ENCODE data around the gene TSEN54.

The TSEN54 gene

GRCh38 chr17:75550139-75550465, 33.8 kb downstream of the TSEN54 start:
- no peak overlapping the region for H3K4me3 Mint-ChIP-seq
- no peak overlapping the region for H3K27ac Mint-ChIP-seq
- no peak for ATAC-seq
- no peaks in the 10 kb centered on the region for H3K36me3 Mint-ChIP-seq
- H3K27me3 Mint-ChIP-seq: no peaks in the 10 kb centered on the region
- no peaks in the 10 kb centered on the region for H3K9me3 Mint-ChIP-seq
- no peaks in the 10 kb centered on the region for H3K4me1 Mint-ChIP-seq

GRCh38 chr17:75551266-75551665, 34.9 kb downstream of the TSEN54 start:
- Mint-ChIP-seq H3K36me3 (no peaks in the 10 kb centered on the region), H3K4me3 (no peak overlapping the region), H3K9me3 (no peaks in the 10 kb centered on the region), H3K27ac (no peak overlapping the region), H3K27me3 (no peaks in the 10 kb centered on the region), H3K4me1 (no peaks in the 10 kb centered on the region)
- ATAC-seq: no peak

- Mint-ChIP-seq H3K4me1 (no peaks in the 10 kb centered on the region), H3K9me3 (no peaks in the 10 kb centered on the region), H3K36me3 (no peaks in the 10 kb centered on the region), H3K27me3 (no peaks in the 10 kb centered on the region), H3K4me3 (no peak overlapping the region), H3K27ac (no peak overlapping the region)
- ATAC-seq: no peak
Observed at GRCh38 chr17:75552425-75553294, 36.3 kb downstream of the TSEN54 start.

- H3K4me1 Mint-ChIP-seq: no peaks in the 10 kb centered on the region
- H3K36me3 Mint-ChIP-seq: no peaks in the 10 kb centered on the region
- H3K4me3 Mint-ChIP-seq: no peak overlapping the region
- no peak overlapping the region for H3K27ac Mint-ChIP-seq
- no peak for ATAC-seq
- no peaks in the 10 kb centered on the region for H3K27me3 Mint-ChIP-seq
- no peaks in the 10 kb centered on the region for H3K9me3 Mint-ChIP-seq
Observed at GRCh38 chr17:75553295-75554110, 37.2 kb downstream of the TSEN54 start.

GRCh38 chr17:75555679-75556153, 39.4 kb downstream of the TSEN54 start:
- no peak overlapping the region for H3K27ac Mint-ChIP-seq
- peaks cover 6% of the 10 kb centered on the region for H3K36me3 Mint-ChIP-seq
- H3K4me1 Mint-ChIP-seq: no peaks in the 10 kb centered on the region
- no peaks in the 10 kb centered on the region for H3K27me3 Mint-ChIP-seq
- H3K9me3 Mint-ChIP-seq: no peaks in the 10 kb centered on the region
- H3K4me3 Mint-ChIP-seq: no peak overlapping the region
- ATAC-seq: no peak

- H3K27ac Mint-ChIP-seq: no peak overlapping the region
- no peaks in the 10 kb centered on the region for H3K4me1 Mint-ChIP-seq
- ATAC-seq: no peak
- no peaks in the 10 kb centered on the region for H3K9me3 Mint-ChIP-seq
- no peak overlapping the region for H3K4me3 Mint-ChIP-seq
- H3K27me3 Mint-ChIP-seq: no peaks in the 10 kb centered on the region
- peaks cover 6% of the 10 kb centered on the region for H3K36me3 Mint-ChIP-seq
Observed at GRCh38 chr17:75557075-75557851, 40.9 kb downstream of the TSEN54 start.

GRCh38 chr17:75557852-75558665, 41.7 kb downstream of the TSEN54 start:
- Mint-ChIP-seq H3K36me3 (peaks cover 6% of the 10 kb centered on the region), H3K27ac (no peak overlapping the region), H3K27me3 (no peaks in the 10 kb centered on the region), H3K9me3 (no peaks in the 10 kb centered on the region), H3K4me1 (no peaks in the 10 kb centered on the region), H3K4me3 (no peak overlapping the region)
- peak; percentile 20 for ATAC-seq

GRCh38 chr17:75558666-75559530, 42.6 kb downstream of the TSEN54 start:
- H3K36me3 Mint-ChIP-seq: peaks cover 6% of the 10 kb centered on the region
- H3K27me3 Mint-ChIP-seq: no peaks in the 10 kb centered on the region
- no peak overlapping the region for H3K4me3 Mint-ChIP-seq
- no peaks in the 10 kb centered on the region for H3K4me1 Mint-ChIP-seq
- H3K27ac Mint-ChIP-seq: no peak overlapping the region
- H3K9me3 Mint-ChIP-seq: no peaks in the 10 kb centered on the region
- ATAC-seq: no peak

- Mint-ChIP-seq H3K27me3 (no peaks in the 10 kb centered on the region), H3K36me3 (peaks cover 12% of the 10 kb centered on the region), H3K4me3 (no peak overlapping the region), H3K27ac (no peak overlapping the region), H3K4me1 (no peaks in the 10 kb centered on the region), H3K9me3 (no peaks in the 10 kb centered on the region)
- ATAC-seq: no peak
Observed at GRCh38 chr17:75559958-75560533, 43.7 kb downstream of the TSEN54 start.

GRCh38 chr17:75561927-75562603, 45.7 kb downstream of the TSEN54 start:
- no peaks in the 10 kb centered on the region for H3K27me3 Mint-ChIP-seq
- H3K4me3 Mint-ChIP-seq: no peak overlapping the region
- no peak overlapping the region for H3K27ac Mint-ChIP-seq
- peaks cover 12% of the 10 kb centered on the region for H3K36me3 Mint-ChIP-seq
- H3K4me1 Mint-ChIP-seq: peaks cover 18% of the 10 kb centered on the region
- H3K9me3 Mint-ChIP-seq: no peaks in the 10 kb centered on the region
- no peak for ATAC-seq

- H3K4me3 Mint-ChIP-seq: no peak overlapping the region
- H3K27ac Mint-ChIP-seq: no peak overlapping the region
- H3K36me3 Mint-ChIP-seq: peaks cover 12% of the 10 kb centered on the region
- no peaks in the 10 kb centered on the region for H3K9me3 Mint-ChIP-seq
- H3K27me3 Mint-ChIP-seq: no peaks in the 10 kb centered on the region
- H3K4me1 Mint-ChIP-seq: peaks cover 19% of the 10 kb centered on the region
- no peak for ATAC-seq
Observed at GRCh38 chr17:75563063-75563758, 46.9 kb downstream of the TSEN54 start.

GRCh38 chr17:75564195-75564594, 47.9 kb downstream of the TSEN54 start:
- no peaks in the 10 kb centered on the region for H3K9me3 Mint-ChIP-seq
- H3K36me3 Mint-ChIP-seq: peaks cover 6% of the 10 kb centered on the region
- H3K27me3 Mint-ChIP-seq: no peaks in the 10 kb centered on the region
- ATAC-seq: no peak
- H3K4me1 Mint-ChIP-seq: peaks cover 19% of the 10 kb centered on the region
- H3K4me3 Mint-ChIP-seq: no peak overlapping the region
- H3K27ac Mint-ChIP-seq: no peak overlapping the region

GRCh38 chr17:75565066-75565465, 48.7 kb downstream of the TSEN54 start:
- Mint-ChIP-seq H3K4me3 (no peak overlapping the region), H3K4me1 (peaks cover 19% of the 10 kb centered on the region), H3K36me3 (peaks cover 5% of the 10 kb centered on the region), H3K27me3 (no peaks in the 10 kb centered on the region), H3K9me3 (no peaks in the 10 kb centered on the region), H3K27ac (no peak overlapping the region)
- ATAC-seq: no peak

Data from stimulated activated memory B cell treated with anti-CD40 and anti-IgM and Interleukin-4, amounts not matched to agents 10 μg/mL and 1 μg/mL and 100 μg/mL, for 72 hours (primary cell).